HepG2 (cell line): ENCODE results near the gene SLC2A4. TPM values are rescaled to one million over a fixed set of nuclear protein-coding genes. Genes with fewer than 3 reads are reported as not detected.

Experiments
- BORCS8-MEF2B ChIP-seq: sonication (generic); formaldehyde crosslinking; IDR thresholded peaks from 2 replicates; pipeline ENCODE4 v1.8.0; 2022; ENCODE audit warnings: mild to moderate bottlenecking, missing genetic modification reagents
- DMAP1 ChIP-seq: IDR thresholded peaks from 2 replicates; pipeline ENCODE4 v1.6.1; 2016
- HDAC2 ChIP-seq: sonication (generic); formaldehyde crosslinking; IDR thresholded peaks from 2 replicates; pipeline ENCODE4 v1.4.0; 2020; ENCODE audit warnings: missing genetic modification reagents
- HOXA3 ChIP-seq: sonication (generic); formaldehyde crosslinking; IDR thresholded peaks from 2 replicates; pipeline ENCODE4 v1.5.0; 2020; ENCODE audit warnings: missing genetic modification reagents
- HOXA5 ChIP-seq: sonication (generic); formaldehyde crosslinking; IDR thresholded peaks from 2 replicates; pipeline ENCODE4 v1.4.0; 2020; ENCODE audit warnings: missing genetic modification reagents
- KAT8 ChIP-seq: IDR thresholded peaks from 2 replicates; pipeline ENCODE4 v1.6.1; 2016; ENCODE audit warnings: missing genetic modification reagents, missing compliant biosample characterization
- KMT2A ChIP-seq: sonication (generic); formaldehyde crosslinking; IDR thresholded peaks from 2 replicates; pipeline ENCODE4 v1.4.0; 2020; ENCODE audit warnings: missing genetic modification reagents
- KMT2B ChIP-seq: IDR thresholded peaks from 2 replicates; pipeline ENCODE4 v1.6.1; 2016; ENCODE audit warnings: missing genetic modification reagents, missing compliant biosample characterization
- NAIF1 ChIP-seq: sonication (generic); formaldehyde crosslinking; IDR thresholded peaks from 2 replicates; pipeline ENCODE4 v1.5.0; 2020; ENCODE audit warnings: mild to moderate bottlenecking, missing genetic modification reagents, borderline replicate concordance
- NFKB2 ChIP-seq: sonication (generic); formaldehyde crosslinking; IDR thresholded peaks from 2 replicates; pipeline ENCODE4 v1.4.0; 2020; ENCODE audit warnings: missing genetic modification reagents, borderline replicate concordance
- SMC3 ChIP-seq: IDR thresholded peaks from 2 replicates; pipeline ENCODE4 v1.6.1; 2011; ENCODE audit warnings: low read length, improper control_type of control experiment
- TARDBP ChIP-seq: sonication (generic); formaldehyde crosslinking; IDR thresholded peaks from 2 replicates; pipeline ENCODE4 v1.8.0; 2022; ENCODE audit warnings: mild to moderate bottlenecking, missing genetic modification reagents
- XRCC5 ChIP-seq: fragments of 200-400 bp; formaldehyde crosslinking; optimal IDR thresholded peaks from 2 replicates; pipeline ENCODE3; 2017; ENCODE audit warnings: mild to moderate bottlenecking, low read length
- YEATS4 ChIP-seq: sonication (generic); formaldehyde crosslinking; IDR thresholded peaks from 2 replicates; pipeline ENCODE4 v1.4.0; 2020; ENCODE audit warnings: missing genetic modification reagents, borderline replicate concordance
- ZFY ChIP-seq: sonication (generic); formaldehyde crosslinking; IDR thresholded peaks from 2 replicates; pipeline ENCODE4 v1.4.0; 2020; ENCODE audit warnings: missing genetic modification reagents
- ZNF138 ChIP-seq: sonication (generic); formaldehyde crosslinking; IDR thresholded peaks from 2 replicates; pipeline ENCODE4 v1.5.0; 2020; ENCODE audit warnings: mild to moderate bottlenecking, low read depth, missing genetic modification reagents
- ZNF607 ChIP-seq: sonication (generic); formaldehyde crosslinking; IDR thresholded peaks from 2 replicates; pipeline ENCODE4 v1.5.1; 2020; ENCODE audit warnings: missing genetic modification reagents, mild to moderate bottlenecking, borderline replicate concordance
- ZNF792 ChIP-seq: IDR thresholded peaks from 2 replicates; pipeline ENCODE4 v1.6.1; 2016
- ZNF891 ChIP-seq: sonication (generic); formaldehyde crosslinking; IDR thresholded peaks from 2 replicates; pipeline ENCODE4 v1.5.0; 2020; ENCODE audit warnings: mild to moderate bottlenecking, missing genetic modification reagents
- ZSCAN21 ChIP-seq: sonication (generic); formaldehyde crosslinking; IDR thresholded peaks from 2 replicates; pipeline ENCODE4 v1.8.0; 2022; ENCODE audit warnings: mild to moderate bottlenecking, missing genetic modification reagents, moderate library complexity, borderline replicate concordance
- polyA plus RNA-seq, 8 experiments: library from polyadenylated mRNA; depleted of rRNA in 3 of 8; stranded (reverse) in 7 of 8; unstranded in 1 of 8; fragments of >200 nt; fragmentation: Illumina TruSeq in 4 of 8; extraction: Trizol in 4 of 8; gene quantifications; 2 replicates each; pipeline versions ENCODE4 v1.2.1 to v1.2.3, GENCODE V29; 2011 to 2016; ENCODE audit warnings: low read depth in 4 of 8, missing spikeins in 1 of 8, mixed read lengths in 1 of 8; ENCODE audit not compliant: insufficient read depth in 1 of 8
- total RNA-seq, 5 experiments: library from RNA; depleted of rRNA; stranded (reverse); fragments of >200 nt; fragmentation: Illumina TruSeq; extraction: Trizol; gene quantifications; 2 replicates each; pipeline ENCODE4 v1.2.3, GENCODE V29; 2016; ENCODE audit warnings: low read depth in 1 of 5
- TF ChIP-seq, protein P1 (sequence below): sonication (generic); formaldehyde crosslinking; IDR thresholded peaks from 2 replicates; pipeline ENCODE4 v1.4.0; 2020; ENCODE audit warnings: missing genetic modification reagents
- TF ChIP-seq, protein P2 (sequence below), 2 experiments: sonication (generic) in 1 of 2; formaldehyde crosslinking in 1 of 2; IDR thresholded peaks; 2 replicates each; pipeline versions ENCODE4 v1.4.0 to v1.6.1; 2018 to 2020; ENCODE audit warnings: missing genetic modification reagents in 2 of 2, borderline replicate concordance in 1 of 2, low read depth in 1 of 2, mild to moderate bottlenecking in 1 of 2, missing biosample characterization in 1 of 2
- TF ChIP-seq, protein P3 (sequence below), 2 experiments: sonication (generic) in 1 of 2; formaldehyde crosslinking in 1 of 2; IDR thresholded peaks; 2 replicates each; pipeline versions ENCODE4 v1.5.1 to v1.6.1; 2011 to 2020; ENCODE audit warnings: borderline replicate concordance in 1 of 2, low read depth in 1 of 2, low read length in 1 of 2, mild to moderate bottlenecking in 1 of 2, missing genetic modification reagents in 1 of 2, moderate library complexity in 1 of 2

Gene SLC2A4
- total and polyA plus RNA-seq, 2 of the 13 experiments (the other 11 are each of a cell fraction or from before 2014, with no cell fraction given) = 4.9 to 5.8 TPM

DNA sequence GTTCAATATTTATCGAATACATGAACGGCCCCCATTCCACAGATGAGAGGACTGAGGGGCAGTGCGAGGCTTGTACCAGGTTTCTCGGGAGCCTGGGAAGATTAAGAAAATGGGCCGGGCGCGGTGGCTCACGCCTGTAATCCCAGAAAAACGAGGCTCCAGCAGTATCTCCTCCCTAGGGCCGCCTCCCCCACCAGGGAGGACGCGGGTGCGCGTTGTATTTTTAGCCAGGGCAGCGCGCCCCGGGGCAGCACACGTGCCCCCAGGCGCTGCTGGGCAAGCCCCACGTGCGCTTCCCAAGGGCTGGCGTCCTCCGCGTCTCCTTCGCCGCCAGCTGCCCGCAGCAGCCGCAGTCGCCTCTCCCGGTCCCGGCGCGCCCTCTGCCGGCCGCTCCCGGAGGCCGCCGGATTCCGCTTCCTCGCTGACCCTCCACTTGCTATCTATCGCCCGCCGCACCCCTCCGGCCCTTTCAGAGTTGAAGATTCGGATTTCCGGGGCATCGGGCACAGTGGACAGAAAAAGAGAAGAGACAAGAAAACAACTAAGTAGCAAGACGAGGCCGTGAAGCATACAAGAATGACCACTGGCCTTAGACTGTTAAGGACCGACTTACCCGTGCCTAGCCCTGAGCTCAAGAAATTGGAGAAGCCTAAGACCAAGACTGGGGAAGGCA, 14.8 kb downstream of the SLC2A4 start (continued):
- peak; percentile 34; the same call in 1 of the 2 replicates for TF ChIP-seq ZFY
- TF ChIP-seq TARDBP = peak; percentile 38; the same call in 1 of the 2 replicates
- peak; percentile 37; the same call in 1 of the 2 replicates for TF ChIP-seq BORCS8-MEF2B
- peak; percentile 83; the same call in 1 of the 2 replicates for TF ChIP-seq NAIF1 (CRISPR knock-in tag)
- TF ChIP-seq HOXA5 (CRISPR knock-in tag) = peak; percentile 43; the same call in 1 of the 2 replicates
- TF ChIP-seq ZSCAN21 (CRISPR knock-in tag) = peak; percentile 64; the same call in 1 of the 2 replicates
- 0 out of 2 replicates have a peak, but pooled peaks have one; percentile 53 for TF ChIP-seq KAT8 (CRISPR knock-in tag)
- 0 out of 2 replicates have a peak, but pooled peaks have one; percentile 38 for TF ChIP-seq KMT2B (CRISPR knock-in tag)
- peak; percentile 77; the same call in 1 of the 2 replicates for TF ChIP-seq YEATS4
- 0 out of 2 replicates have a peak, but pooled peaks have one; percentile 60 for TF ChIP-seq DMAP1 (CRISPR knock-in tag)
- 0 out of 2 replicates have a peak, but pooled peaks have one; percentile 39 for TF ChIP-seq ZNF607 (CRISPR knock-in tag)
- peak; percentile 65; the same call in 1 of the 2 replicates for TF ChIP-seq SMC3
- TF ChIP-seq, protein P1, sequence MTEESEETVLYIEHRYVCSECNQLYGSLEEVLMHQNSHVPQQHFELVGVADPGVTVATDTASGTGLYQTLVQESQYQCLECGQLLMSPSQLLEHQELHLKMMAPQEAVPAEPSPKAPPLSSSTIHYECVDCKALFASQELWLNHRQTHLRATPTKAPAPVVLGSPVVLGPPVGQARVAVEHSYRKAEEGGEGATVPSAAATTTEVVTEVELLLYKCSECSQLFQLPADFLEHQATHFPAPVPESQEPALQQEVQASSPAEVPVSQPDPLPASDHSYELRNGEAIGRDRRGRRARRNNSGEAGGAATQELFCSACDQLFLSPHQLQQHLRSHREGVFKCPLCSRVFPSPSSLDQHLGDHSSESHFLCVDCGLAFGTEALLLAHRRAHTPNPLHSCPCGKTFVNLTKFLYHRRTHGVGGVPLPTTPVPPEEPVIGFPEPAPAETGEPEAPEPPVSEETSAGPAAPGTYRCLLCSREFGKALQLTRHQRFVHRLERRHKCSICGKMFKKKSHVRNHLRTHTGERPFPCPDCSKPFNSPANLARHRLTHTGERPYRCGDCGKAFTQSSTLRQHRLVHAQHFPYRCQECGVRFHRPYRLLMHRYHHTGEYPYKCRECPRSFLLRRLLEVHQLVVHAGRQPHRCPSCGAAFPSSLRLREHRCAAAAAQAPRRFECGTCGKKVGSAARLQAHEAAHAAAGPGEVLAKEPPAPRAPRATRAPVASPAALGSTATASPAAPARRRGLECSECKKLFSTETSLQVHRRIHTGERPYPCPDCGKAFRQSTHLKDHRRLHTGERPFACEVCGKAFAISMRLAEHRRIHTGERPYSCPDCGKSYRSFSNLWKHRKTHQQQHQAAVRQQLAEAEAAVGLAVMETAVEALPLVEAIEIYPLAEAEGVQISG (CRISPR knock-in tag) = peak; percentile 77
- 0 out of 2 replicates have a peak, but pooled peaks have one; percentile 44 for TF ChIP-seq ZNF138 (CRISPR knock-in tag)
- TF ChIP-seq HOXA3 (CRISPR knock-in tag) = peak; percentile 77
- TF ChIP-seq, protein P2, sequence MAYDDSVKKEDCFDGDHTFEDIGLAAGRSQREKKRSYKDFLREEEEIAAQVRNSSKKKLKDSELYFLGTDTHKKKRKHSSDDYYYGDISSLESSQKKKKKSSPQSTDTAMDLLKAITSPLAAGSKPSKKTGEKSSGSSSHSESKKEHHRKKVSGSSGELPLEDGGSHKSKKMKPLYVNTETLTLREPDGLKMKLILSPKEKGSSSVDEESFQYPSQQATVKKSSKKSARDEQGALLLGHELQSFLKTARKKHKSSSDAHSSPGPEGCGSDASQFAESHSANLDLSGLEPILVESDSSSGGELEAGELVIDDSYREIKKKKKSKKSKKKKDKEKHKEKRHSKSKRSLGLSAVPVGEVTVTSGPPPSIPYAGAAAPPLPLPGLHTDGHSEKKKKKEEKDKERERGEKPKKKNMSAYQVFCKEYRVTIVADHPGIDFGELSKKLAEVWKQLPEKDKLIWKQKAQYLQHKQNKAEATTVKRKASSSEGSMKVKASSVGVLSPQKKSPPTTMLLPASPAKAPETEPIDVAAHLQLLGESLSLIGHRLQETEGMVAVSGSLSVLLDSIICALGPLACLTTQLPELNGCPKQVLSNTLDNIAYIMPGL (CRISPR knock-in tag; IDR thresholded peaks at IDR 0.05; ENCODE audit: borderline replicate concordance in 1 of 2, low read depth in 1 of 2) = peak; percentile 78 to 79
- TF ChIP-seq, protein P3, sequence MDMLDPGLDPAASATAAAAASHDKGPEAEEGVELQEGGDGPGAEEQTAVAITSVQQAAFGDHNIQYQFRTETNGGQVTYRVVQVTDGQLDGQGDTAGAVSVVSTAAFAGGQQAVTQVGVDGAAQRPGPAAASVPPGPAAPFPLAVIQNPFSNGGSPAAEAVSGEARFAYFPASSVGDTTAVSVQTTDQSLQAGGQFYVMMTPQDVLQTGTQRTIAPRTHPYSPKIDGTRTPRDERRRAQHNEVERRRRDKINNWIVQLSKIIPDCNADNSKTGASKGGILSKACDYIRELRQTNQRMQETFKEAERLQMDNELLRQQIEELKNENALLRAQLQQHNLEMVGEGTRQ (IDR thresholded peaks at IDR 0.05; ENCODE audit: low read depth, low read length) = peak; percentile 59
- TF ChIP-seq, protein P3 (CRISPR knock-in tag; IDR thresholded peaks at IDR 0.05; ENCODE audit: borderline replicate concordance) = no peak
- peak; percentile 66; the same call in 1 of the 2 replicates for TF ChIP-seq ZNF792 (CRISPR knock-in tag)
- peak; percentile 67 for TF ChIP-seq KMT2A
- peak; percentile 44; the same call in 1 of the 2 replicates for TF ChIP-seq HDAC2 (CRISPR knock-in tag)
- TF ChIP-seq XRCC5 = peak; percentile 75
- peak; percentile 72; the same call in 1 of the 2 replicates for TF ChIP-seq NFKB2
- 0 out of 2 replicates have a peak, but pooled peaks have one; percentile 42 for TF ChIP-seq ZNF891 (CRISPR knock-in tag)
